LNCaP clone FGC (cell line): ENCODE data around the gene CREBBP.

Source experiments
- DNase-seq: peaks from one replicate; pipeline ENCODE4 v3.0.0-alpha.2; 2011; ENCODE audit warnings: low read depth
- H3K4me3 ChIP-seq: 2 replicates; pipeline ENCODE4 v1.5.1; 2011; ENCODE audit warnings: mild to moderate bottlenecking, low read depth, low read length, control low read depth
- TF ChIP-seq, protein P1 (sequence below): IDR thresholded peaks from 2 replicates; pipeline ENCODE4 v1.5.1; 2012; ENCODE audit warnings: mild to moderate bottlenecking; ENCODE audit not compliant: control insufficient read depth, insufficient read depth; ENCODE audit errors: extremely low read depth

The CREBBP gene

DNA sequence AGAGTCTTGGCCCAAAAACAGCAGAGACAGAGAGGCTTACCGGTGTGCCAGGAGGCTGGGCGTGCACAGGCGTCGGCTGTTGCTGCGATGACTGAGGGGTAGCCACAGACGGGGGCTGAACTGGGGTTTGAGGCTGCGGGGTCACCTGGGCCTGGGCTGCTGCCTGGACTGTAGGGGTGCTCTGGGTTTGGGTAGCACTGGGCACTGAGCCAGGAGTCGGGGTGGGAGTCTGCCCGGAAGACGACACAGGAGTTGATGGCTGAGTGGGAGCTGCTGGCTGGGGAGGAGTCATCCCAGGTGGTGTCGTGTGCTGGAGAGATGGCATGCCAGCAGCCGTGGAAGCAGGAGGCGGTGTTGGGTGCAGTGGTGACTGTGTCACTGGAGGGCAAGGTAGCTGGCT, 110.0 kb downstream of the CREBBP start:
- no peak for DNase-seq
- no peak overlapping the region for H3K4me3 ChIP-seq
- TF ChIP-seq, protein P1, sequence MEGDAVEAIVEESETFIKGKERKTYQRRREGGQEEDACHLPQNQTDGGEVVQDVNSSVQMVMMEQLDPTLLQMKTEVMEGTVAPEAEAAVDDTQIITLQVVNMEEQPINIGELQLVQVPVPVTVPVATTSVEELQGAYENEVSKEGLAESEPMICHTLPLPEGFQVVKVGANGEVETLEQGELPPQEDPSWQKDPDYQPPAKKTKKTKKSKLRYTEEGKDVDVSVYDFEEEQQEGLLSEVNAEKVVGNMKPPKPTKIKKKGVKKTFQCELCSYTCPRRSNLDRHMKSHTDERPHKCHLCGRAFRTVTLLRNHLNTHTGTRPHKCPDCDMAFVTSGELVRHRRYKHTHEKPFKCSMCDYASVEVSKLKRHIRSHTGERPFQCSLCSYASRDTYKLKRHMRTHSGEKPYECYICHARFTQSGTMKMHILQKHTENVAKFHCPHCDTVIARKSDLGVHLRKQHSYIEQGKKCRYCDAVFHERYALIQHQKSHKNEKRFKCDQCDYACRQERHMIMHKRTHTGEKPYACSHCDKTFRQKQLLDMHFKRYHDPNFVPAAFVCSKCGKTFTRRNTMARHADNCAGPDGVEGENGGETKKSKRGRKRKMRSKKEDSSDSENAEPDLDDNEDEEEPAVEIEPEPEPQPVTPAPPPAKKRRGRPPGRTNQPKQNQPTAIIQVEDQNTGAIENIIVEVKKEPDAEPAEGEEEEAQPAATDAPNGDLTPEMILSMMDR: no peak

DNA sequence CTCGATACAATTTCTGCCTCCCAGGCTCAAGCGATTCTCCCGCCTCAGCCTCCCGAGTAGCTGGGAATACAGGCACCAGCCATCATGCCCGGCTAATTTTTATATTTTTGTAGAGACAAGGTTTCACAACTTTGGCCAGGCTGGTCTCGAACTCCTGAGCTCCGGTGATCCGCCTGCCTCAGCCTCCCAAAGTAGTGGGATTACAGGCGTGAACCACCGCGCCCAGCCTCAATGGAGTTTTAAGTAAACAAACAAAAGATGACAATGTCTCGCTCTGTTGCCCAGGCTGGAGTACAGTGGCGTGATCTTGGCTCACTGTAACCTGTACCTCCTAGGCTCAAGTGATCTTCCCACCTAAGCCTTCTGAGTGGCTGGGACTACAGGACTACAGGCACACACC, 110.6 kb downstream of the CREBBP start:
- DNase-seq: no peak
- no peak overlapping the region for H3K4me3 ChIP-seq
- TF ChIP-seq, protein P1: no peak

DNA sequence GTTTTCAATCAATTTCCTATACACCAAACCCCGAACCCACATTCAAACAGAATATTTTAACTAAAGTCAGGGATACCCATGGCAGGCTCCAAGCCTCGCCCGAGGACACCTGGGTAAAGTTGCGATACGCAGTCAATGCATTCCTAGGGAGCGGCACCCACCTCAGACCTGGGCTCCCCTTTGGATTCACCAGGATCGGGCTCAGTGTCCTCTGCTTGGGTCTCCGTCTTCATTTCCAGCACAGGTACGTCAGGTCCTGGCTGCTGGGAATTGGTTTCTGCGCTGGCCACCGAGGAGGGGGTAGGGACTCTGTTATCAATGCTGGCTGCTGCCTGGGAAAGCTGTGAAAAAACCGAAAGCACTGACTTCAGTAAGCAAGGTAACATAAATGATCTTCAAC, 111.5 kb downstream of the CREBBP start:
- TF ChIP-seq, protein P1: no peak
- DNase-seq: no peak
- H3K4me3 ChIP-seq: no peak overlapping the region

DNA sequence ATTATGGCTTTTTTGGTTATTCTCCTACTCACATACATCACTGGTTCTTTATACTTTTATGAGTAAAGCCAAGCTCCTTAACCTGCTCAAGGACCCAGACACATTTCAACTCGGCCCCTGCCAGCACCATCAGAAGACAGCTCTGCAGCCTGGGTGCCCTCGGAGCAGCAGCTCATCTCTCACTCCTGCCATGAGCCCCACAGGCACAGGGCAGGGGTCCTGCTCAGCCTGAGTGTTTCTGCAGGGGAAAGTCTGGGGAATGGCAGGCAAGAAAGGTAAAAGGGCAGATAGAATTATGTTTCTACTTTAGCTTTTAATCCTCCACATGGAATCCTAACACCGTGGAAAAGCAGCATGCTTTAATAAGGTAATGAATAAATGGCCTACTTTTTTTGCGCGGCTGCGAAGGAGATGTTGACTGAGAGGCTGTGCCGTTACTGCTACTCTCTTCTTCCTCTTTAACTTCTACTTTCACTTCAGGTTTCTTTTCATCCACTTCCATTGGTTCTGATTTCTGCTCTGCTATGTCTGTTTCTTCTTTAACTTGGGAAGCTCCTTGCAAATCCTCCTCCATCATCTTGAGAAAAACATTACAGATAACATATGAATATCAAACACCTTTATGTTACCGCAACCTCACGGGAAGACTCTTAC, 113.1 kb downstream of the CREBBP start:
- TF ChIP-seq, protein P1: no peak
- no peak for DNase-seq
- H3K4me3 ChIP-seq: no peak overlapping the region

DNA sequence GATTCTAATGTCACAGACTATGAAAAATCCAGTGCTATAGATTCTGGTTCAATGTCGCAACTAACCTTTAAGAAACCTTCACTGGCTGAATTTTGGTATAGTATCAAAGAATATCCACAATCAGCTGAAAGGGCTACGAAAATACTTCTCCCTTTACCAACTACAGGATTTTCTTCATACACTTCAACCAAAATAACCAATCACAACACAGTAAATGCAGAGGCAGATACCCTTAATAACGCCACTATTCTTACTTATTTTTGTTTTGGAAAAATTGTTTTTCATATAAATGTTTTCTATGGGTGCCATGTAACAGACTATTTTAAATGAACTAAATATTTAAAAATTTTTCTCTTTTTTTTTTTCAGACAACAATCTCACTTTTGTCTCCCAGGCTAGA, 114.3 kb downstream of the CREBBP start:
- no peak for DNase-seq
- H3K4me3 ChIP-seq: no peak overlapping the region
- TF ChIP-seq, protein P1: no peak

DNA sequence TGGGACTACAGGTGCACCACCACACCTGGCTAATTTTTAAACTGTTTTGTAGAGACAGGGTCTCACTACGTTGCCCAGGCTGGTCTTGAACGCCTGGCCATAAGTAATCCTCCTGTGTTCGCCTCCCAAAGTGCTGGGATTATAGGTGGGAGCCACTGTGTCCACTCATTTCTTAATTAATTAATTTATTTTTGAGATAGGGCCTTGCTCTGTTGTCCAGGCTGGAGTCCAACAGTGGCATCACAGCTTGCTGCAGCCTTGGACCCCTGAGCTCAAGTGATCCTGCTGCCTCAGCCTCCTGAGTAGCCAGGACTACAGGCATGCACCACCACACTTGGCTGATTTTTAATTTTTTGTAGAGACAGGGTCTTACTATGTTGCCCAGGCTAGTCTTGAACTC, 116.1 kb downstream of the CREBBP start:
- H3K4me3 ChIP-seq: no peak overlapping the region
- no peak for DNase-seq
- TF ChIP-seq, protein P1: no peak

DNA sequence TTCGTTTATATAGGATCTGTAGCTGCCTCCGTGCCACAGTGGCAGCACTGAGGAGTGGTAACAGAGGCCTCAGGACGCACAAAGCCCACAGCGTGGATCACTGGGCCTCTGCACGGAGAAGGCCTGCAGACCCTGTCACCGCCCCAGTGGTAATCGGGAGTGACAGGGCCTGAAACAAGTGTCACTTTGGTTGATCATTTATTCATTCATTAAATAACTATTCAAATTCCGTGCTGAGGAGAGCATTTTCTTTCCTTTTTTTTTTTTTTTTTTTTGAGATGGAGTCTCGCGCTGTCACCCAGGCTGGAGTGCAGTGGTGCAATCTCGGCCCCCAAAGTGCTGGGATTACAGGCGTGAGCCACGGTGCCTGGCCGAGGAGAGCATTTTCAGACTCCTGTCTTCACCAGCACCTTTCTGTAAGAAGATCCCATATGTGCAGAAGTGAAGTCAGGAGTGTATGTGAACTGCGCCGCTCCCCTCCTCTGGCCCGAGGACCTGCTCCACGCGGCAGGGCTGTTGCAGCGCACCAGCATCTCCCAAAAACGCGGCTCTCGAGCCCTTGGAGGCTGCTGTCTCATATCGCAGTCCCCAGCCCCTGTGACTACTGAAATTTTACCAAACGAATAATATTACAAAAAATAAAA, 118.3 kb downstream of the CREBBP start:
- TF ChIP-seq, protein P1: no peak
- H3K4me3 ChIP-seq: no peak overlapping the region
- DNase-seq: no peak
